ENCODE results near the gene ASPDH. TPM values are rescaled to one million over a fixed set of nuclear protein-coding genes. Genes with fewer than 3 reads are reported as not detected.

ASPDH gene
- total RNA-seq, 1 experiment from 2014 or later, result not detected

DNA sequence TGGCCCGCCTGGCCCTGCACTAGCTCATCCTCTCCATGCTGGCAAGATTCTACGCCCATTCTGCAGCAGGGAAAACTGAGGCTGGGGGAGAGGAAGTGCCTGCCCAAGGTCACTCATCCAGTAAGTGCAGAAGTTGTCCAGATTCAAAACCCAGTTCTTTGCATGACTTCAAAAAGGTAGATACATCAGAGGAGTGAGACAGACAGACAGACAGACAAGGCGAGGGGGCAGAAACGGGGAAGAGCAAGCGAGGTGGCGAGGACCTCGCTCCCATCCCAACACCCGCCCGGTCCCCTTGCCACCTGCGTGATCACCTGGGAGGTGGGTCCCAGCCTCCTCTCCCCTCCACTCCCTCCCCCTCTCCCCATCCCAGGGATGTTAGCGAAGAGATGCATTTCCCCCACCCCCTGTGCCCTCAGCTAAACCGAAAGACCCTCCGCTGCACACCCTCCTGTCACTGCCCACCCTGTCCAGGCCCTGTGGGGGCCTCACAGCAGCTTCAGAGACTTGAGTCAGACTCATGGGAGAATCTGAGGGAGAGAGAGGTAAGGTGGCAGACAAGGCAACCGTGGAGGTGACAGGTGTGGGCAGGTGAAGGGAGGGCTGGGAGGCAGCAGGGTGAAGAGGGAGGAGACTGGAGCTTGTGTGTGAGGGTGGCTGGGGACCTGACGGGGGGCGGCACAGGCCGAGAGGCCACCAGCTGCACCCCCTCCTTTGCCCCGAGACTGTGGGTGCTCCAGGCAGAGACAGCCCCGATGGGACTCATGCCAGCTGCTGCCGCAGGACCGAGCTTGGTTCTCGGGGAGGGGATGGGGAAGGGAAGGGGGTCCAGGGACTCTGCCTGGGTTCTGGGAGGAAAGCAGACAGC is 35.6 kb upstream of the ASPDH start:
- intact Hi-C loops (cut with micrococcal nuclease; ENCODE audit: unreplicated experiment), result no loop called here

GRCh38 chr19:50548191-50549058 is 34.7 kb upstream of the ASPDH start:
- no peaks in the 10 kb centered on the region for H3K9me3 ChIP-seq
- intact Hi-C loops (cut with micrococcal nuclease; ENCODE audit: unreplicated experiment), result no loop called here
- Mint-ChIP-seq H3K27me3 (ENCODE audit: insufficient read depth, unreplicated experiment) (peaks cover 27% of the 10 kb centered on the region), H3K9me3 (ENCODE audit: unreplicated experiment) (no peaks in the 10 kb centered on the region), H3K4me3 (ENCODE audit: unreplicated experiment) (no peak overlapping the region), H3K27ac (ENCODE audit: unreplicated experiment) (no peak overlapping the region), H3K4me1 (ENCODE audit: low read depth, unreplicated experiment) (no peaks in the 10 kb centered on the region), H3K36me3 (ENCODE audit: insufficient read depth, unreplicated experiment) (no peaks in the 10 kb centered on the region)
- no peaks in the 10 kb centered on the region for H3K4me1 ChIP-seq
- no peak overlapping the region for H3K4me3 ChIP-seq (ENCODE audit: low read depth, low read length)
- POLR2A ChIA-PET, result no interaction called here
- TF ChIP-seq, protein P1, sequence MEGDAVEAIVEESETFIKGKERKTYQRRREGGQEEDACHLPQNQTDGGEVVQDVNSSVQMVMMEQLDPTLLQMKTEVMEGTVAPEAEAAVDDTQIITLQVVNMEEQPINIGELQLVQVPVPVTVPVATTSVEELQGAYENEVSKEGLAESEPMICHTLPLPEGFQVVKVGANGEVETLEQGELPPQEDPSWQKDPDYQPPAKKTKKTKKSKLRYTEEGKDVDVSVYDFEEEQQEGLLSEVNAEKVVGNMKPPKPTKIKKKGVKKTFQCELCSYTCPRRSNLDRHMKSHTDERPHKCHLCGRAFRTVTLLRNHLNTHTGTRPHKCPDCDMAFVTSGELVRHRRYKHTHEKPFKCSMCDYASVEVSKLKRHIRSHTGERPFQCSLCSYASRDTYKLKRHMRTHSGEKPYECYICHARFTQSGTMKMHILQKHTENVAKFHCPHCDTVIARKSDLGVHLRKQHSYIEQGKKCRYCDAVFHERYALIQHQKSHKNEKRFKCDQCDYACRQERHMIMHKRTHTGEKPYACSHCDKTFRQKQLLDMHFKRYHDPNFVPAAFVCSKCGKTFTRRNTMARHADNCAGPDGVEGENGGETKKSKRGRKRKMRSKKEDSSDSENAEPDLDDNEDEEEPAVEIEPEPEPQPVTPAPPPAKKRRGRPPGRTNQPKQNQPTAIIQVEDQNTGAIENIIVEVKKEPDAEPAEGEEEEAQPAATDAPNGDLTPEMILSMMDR (IDR thresholded peaks at IDR 0.05; ENCODE audit: insufficient read depth in 1 of 2, low read depth in 1 of 2, low read length in 1 of 2, severe bottlenecking in 1 of 2, unreplicated experiment in 1 of 2), result no peak
- no TSS peak for BruUV-seq (replicated peaks)
- DNase-seq, result no peak
- no peaks in the 10 kb centered on the region for H3K36me3 ChIP-seq (ENCODE audit: control insufficient read depth, insufficient read depth, low read length)
- CTCF ChIA-PET, result interaction anchor here (1.2 kb wide), 1 partner anchor 8 kb away, joined by 8 read pairs; no protein-coding TSS in a partner anchor
- peaks cover 2% of the 10 kb centered on the region; the same call in 1 of the 2 replicates for H3K27me3 ChIP-seq (replicated peaks; ENCODE audit: control insufficient read depth, insufficient read depth, low read length)

More for the DNA sequence above, 35.6 kb upstream of the ASPDH start:
- Histone ChIP-seq H3K4me3 (ENCODE audit: low read depth, low read length) (no peak overlapping the region), H3K9me3 (no peaks in the 10 kb centered on the region), H3K27me3 (replicated peaks; ENCODE audit: control insufficient read depth, insufficient read depth, low read length) (peaks cover 2% of the 10 kb centered on the region; the same call in 1 of the 2 replicates), H3K4me1 (no peaks in the 10 kb centered on the region), H3K36me3 (ENCODE audit: control insufficient read depth, insufficient read depth, low read length) (no peaks in the 10 kb centered on the region)
- Mint-ChIP-seq H3K27ac (ENCODE audit: unreplicated experiment) (no peak overlapping the region), H3K36me3 (ENCODE audit: insufficient read depth, unreplicated experiment) (no peaks in the 10 kb centered on the region), H3K27me3 (ENCODE audit: insufficient read depth, unreplicated experiment) (peaks cover 27% of the 10 kb centered on the region), H3K4me3 (ENCODE audit: unreplicated experiment) (no peak overlapping the region), H3K4me1 (ENCODE audit: low read depth, unreplicated experiment) (no peaks in the 10 kb centered on the region), H3K9me3 (ENCODE audit: unreplicated experiment) (no peaks in the 10 kb centered on the region)
- ChIA-PET POLR2A (interaction anchor here (0.6 kb wide), 1 partner anchor 180 kb away, joined by 3 read pairs; no protein-coding TSS in a partner anchor), CTCF (no interaction called here)
- BruUV-seq (replicated peaks), result no TSS peak
- no peak for DNase-seq
- TF ChIP-seq, protein P1 (IDR thresholded peaks at IDR 0.05; ENCODE audit: insufficient read depth in 1 of 2, low read depth in 1 of 2, low read length in 1 of 2, severe bottlenecking in 1 of 2, unreplicated experiment in 1 of 2), result no peak
